GM19372 (cell line): ENCODE data around the gene ELP4.
A peak's percentile ranks its signal among the peaks of the same experiment; 100 is the strongest.
"Not testable (repeated sequence)": the region's sequence is repeated elsewhere in the genome, so short reads cannot be mapped to it uniquely, and the experiment has no call there.

Source experiments
- ATAC-seq: cut with Tn5 transposase; IDR thresholded peaks from one replicate; pipeline ENCODE4 v1.9.1; 2021; ENCODE audit warnings: mild to moderate bottlenecking, low read depth, moderate library complexity; ENCODE audit not compliant: unreplicated experiment

ELP4 gene

DNA sequence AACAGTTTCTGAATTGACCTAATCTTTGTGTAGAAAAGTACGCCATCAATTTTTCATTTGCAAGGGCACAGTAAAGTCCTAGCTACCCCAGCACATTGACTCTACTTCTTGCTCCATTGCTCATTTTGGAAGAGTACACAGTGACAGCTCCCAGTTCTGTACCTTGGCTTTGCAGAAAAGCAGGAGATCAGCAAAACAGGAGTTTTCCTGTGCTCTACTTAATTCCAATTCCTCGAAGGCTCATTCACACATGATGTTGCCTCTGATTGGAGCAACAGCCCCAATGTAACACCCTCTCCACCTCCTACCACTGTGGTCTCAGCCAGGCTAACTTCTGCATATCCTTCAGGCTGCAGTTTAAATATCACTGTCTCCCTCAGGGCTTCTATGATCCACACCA, 182.9 kb downstream of the ELP4 start:
- no peak for ATAC-seq

DNA sequence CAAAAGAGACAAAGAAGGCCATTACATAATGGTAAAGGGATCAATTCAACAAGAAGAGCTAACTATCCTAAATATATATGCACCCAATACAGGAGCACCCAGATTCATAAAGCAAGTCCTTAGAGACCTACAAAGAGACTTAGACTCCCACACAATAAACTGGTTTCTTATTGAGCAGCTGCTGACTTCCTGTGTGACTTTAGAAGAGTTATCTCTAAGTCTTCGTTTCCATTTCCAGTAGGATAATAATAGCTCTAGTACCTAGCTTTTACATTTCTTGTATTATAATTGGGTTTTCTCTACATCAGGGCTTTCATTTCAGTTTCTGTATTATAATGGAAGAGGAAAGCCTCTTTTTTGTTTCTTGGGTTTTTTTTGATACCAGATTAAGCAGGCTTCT, 187.5 kb downstream of the ELP4 start:
- ATAC-seq, result peak; percentile 98

DNA sequence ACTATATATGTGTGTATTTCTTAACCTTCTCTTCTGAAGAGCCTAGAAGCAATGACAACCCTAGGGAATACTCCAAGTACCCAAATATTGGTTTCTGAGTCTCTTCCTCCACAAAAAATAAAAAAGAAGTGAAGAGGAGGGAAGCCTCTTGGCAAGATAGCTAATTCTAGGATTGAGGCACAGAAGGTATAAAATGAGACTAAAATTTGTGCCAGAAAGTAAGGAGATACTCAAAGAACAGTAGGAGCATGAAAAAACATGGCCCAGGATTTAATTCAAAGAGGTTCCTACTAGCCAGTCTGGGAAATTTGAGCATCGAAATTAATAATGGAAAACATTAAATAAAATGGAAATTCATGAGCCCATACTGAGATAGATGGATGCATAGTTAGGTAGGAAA, 189.5 kb downstream of the ELP4 start:
- no peak for ATAC-seq

DNA sequence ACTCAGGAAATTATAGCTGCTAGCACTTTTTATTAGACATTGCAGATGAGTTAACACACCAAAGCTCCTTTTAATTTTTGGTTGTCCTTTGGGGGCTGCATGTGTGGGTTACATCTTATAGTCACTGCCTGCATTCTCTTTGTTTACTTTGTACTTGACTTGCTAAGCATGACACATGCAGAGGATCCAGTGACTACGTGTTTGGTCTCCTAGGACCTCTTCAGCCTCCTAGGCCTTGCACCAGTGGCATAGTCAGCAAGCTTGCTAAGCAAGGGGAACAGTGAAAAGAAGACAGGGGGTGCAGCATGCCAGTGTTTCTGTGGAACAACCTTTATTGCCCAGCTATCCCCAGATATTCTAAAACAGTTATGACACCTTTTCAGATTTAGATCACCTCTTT, 193.4 kb downstream of the ELP4 start:
- ATAC-seq, result no peak

DNA sequence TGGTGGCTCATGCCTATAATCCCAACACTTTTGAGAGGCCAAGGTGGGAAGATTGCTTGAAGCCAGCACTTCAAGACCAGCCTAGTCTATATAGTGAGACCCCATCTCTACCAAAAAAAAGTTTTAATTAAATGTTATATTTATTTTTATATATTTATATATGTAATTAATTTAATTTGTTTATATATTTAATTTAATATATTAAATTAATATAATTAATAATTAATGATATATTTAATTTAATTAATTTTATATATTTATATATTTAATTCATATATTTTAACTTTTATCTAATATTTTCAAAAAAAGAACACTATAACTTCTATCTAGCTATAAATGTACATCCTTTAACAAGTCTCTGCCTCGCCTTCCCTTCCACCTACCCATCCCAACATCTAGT, 196.8 kb downstream of the ELP4 start:
- ATAC-seq, result no peak

DNA sequence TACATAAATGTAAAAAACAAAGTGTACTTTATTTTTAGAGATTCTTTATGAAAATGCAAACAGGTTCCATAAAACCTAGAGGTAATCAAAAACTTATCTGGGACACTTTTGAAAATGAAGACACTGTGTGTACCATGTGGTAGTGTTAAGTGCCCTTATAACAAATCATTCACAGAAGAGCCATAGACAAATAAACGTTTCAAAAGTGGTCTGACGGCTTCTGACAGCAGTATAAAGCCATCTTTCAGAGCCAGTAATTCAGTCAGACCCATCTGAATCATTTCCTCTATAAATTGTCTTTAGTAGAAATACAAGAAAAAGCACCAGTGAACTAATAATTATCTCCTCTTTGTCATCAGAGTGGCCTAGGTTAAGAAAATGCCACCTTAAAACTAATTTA, 201.6 kb downstream of the ELP4 start:
- ATAC-seq, result no peak

DNA sequence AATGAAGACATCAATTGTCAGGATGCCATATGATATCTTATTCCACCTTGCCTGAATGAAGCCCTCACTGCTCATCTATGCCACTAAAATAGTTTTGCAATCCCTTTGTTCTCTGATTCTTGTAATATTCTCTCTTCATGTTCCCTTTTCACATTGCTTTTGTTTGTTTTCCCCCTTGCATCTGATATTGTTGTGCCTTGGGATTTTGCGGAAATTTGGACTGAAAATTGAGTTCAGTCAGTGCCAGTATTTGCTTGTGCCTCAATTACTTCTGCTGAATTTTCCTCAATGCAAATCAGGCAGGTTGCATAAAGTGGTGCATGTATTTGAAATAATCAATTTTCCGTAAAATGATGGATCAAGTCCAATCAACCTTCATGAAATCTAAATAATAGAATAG, 203.3 kb downstream of the ELP4 start:
- ATAC-seq, result no peak

DNA sequence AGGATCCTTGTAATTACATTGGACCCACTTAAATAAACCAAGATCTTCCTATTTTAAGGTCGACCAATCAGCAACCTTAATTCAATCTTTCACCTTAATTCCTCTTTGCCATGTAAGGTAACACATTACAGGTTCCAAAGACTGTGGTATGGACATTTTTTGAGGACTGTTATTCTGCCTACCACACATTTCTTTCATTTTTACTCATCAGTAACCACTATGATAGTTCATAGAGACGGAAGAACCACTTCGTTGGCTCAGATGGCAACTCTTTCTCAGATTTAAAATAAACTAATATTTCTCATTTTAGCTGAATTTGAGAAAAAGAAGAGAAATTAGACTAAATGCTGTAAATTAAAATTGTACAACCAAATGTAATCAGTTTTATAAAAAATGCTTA, 205.3 kb downstream of the ELP4 start:
- ATAC-seq, result no peak

DNA sequence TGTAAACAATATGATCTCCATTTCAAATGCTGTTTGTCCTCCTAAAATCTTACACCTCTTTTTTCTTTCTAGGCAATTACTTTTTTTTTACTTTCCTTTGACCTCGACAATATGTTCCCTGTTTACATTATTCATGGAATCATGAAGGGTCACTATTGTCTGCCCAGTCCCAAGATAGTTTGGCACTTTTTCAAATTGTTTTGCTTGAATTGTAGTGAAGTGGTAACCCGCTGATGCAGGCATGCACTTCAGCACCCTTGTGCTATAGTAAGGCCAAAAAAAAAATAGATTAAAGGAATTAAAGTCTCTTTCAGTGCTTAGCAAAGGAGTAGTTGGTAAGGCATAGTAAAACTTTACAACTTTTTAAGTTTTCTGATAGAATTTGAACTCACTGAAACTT, 210.7 kb downstream of the ELP4 start:
- no peak for ATAC-seq

DNA sequence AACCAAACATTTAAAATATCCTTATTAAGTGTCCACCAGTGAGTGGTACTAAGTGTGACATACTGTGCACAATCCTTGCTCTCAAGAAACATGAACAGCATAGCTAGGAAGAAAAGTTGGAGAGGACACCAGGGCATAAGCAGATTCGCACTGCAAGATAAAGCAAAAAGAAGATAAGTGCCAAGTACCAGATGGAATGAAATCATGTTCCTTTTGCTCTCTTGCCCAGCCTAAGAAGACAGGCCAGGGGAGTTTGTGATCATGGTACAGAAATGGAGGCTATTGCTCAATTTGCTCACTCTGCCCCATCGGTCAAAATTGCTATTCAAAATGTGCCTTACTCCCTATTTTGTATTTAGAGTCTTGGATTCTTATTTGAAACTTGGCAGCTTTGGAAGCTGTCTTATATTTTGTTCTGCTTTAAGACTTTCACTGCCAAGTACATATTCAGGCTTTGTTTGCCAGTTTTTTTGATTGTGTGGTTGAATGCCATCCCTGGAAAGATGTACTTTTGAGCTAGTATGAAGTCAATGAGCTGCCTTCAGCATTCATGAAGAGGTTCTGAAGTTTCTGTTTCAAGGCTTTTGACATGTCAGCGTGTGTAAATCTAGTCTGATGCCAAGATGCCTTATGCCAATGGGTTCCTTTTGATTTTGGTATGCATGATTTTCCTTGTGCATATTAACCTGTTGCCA, 211.3 kb downstream of the ELP4 start:
- no peak for ATAC-seq

DNA sequence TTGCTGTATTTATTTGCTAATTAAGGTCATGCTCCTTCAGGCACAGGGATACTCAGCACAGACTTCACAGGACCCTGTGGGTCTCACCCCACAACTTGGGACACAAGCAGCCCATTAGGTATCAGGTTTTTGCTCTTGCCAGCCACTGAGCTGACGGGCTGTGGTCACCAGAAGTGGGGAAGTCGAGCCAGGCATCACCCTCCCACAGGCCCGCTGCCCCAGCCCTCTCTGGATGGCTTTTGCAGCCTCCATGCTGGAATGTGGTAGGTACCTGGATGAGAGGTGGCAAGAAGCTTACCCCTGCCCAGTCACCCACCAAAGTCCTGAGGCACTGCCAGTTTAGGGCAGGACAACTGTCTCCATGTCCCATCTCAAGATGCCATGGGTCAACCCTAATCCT, 213.2 kb downstream of the ELP4 start:
- ATAC-seq, result no peak

DNA sequence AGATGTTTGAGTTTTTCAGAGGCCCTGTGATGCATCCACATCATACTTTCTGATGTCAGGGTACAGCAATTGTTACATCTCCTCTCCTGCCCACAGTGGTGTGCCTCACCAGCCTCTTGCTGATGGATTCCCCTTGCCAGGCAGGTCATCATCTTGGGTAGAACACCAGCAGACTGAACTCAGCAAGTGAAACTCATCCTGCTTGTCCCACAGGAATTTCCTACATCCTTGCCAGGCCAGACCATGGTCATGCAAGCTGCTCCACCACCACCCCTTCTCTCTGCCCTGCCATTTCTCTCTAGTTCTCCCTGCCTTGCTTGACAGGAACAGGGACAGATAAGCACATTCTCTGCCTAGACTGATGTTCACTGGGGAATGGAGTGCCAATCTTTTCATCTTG, 215.6 kb downstream of the ELP4 start:
- ATAC-seq, result no peak

DNA sequence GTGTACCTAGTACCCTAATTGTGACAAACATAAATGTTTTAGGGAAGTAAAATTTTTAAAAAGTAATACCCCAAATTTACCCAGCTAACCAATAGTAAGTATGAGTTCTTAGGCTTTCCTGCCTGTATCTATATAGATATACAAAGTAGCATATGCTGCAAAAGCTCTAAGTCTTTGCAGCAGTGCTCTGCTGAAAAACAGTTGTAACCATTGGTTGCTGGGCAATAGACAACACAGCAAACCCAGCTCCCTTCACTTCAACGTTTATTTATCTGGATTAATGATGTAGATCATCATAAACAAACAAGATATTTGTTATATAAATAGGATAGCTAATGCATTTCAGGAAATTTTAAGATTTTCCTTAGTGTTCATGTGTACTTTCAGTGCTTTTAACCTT, 218.9 kb downstream of the ELP4 start:
- no peak for ATAC-seq

DNA sequence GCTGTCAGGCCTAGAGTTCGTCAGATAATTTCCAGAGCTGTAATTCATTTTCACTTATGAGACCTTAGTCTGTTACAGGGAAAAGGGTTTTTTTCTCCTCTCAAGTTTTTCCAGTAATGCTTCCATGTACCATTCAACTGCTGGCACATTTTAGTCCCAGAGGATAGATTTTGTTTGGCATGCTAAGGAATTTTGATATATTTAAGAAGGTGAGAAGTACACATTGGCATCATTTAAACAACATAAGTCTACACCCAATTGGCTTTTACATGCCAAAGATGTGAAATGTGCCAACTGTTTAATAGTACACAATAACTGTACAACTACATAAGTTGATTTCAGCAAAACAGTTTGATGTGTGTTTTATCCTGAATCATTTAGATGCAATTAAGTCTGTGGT, 230.6 kb downstream of the ELP4 start:
- ATAC-seq, result no peak

DNA sequence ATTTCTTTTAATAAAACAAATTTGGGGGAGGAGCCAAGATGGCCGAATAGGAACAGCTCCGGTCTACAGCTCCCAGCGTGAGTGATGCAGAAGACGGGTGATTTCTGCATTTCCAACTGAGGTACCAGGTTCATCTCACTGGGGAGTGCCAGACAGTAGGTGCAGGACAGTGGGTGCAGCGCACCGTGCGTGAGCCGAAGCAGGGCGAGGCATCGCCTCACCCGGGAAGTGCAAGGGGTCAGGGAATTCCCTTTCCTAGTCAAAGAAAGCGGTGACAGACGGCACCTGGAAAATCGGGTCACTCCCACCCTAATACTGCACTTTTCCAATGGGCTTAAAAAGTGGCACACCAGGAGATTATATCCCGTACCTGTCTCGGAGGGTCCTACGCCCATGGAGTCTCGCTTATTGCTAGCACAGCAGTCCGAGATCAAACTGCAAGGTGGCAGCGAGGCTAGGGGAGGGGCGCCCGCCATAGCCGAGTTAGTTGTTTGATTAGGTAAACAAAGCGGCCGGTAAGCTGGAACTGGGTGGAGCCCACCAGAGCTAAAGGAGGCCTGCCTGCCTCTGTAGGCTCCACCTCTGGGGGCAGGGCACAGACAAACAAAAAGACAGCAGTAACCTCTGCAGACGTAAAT, 231.3 kb downstream of the ELP4 start:
- ATAC-seq, result not testable (repeated sequence)

DNA sequence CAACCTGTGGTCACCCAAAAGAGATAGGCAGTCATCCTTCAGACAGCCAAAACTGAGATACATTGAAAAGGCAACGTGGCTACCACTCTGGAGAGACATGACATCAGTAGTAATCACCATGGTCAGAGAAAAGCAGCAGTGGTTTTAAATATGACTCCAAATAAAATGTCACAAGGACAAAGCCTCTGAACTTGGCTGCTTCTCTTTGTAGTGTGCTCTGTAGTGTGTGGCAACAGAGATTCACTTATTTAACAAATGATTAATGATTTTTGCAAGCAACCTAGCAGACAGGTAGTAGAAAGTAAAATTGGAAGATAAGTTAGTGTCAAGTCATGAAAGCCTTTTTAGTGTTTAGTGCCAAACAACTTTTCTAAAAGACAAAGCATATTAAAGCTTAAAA, 238.0 kb downstream of the ELP4 start:
- no peak for ATAC-seq

DNA sequence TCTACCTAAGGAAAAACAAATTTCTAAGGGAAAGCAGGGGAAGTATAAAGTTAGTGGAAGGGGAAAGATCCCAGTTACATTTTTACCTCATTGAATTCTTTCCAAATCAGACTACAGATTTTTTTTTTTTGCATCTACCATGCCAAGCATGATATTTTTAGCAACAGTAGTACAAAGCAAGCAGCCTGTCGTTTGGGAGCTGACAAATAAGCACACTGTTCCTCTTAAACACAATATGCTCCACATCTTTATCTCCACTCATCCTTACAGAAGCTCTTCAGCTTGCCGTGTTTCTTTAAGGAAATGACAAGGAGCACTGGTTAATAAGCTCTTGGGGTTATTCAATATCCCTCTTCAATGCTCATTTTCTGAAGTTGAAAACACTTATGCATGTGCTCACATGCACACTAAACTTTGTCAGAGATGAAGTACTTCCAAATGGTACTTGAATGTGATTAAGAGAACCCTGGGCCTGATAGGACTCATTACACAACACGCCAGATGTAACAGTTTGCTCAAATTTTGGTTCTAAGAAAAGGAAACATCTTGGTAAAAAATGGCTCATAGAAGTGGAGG, 247.8 kb downstream of the ELP4 start:
- ATAC-seq, result no peak

DNA sequence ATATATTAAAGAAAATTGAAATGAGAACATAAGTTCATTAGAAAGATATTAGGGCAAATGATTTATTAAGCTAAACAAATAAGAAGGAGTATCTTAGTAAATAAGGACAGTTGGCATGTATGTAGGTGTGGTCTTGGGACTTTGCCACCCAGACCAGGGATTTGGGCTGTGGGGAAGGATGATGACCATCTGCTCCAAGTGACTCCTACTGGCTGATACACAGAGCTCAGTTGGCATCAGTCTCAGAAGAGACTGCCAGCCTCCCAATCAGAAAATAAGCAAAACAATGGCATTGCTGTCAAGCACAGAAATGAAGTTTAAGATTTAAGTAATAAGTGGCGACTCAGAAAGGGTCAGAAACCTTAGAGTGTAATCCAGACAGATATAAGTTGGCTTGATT, 252.1 kb downstream of the ELP4 start:
- ATAC-seq, result no peak

DNA sequence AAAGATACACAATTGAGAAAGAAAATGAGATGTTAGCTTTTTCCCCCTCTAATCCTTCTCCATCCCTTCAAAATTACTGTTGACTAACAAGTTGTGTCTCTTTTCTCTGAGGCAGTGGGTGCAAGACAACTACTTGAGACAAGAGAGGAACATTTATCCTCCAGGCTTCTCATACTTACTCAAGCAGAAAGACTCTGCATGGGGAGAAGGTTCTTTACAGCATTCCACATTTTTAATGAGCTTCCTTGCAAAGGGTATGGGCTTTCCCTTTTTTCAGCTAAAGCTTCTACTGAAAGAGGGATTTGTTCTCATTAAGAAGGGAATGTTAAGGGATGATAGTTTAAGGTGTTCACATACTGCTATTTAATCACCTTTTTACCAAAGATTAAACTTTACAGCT, 253.7 kb downstream of the ELP4 start:
- ATAC-seq, result no peak

DNA sequence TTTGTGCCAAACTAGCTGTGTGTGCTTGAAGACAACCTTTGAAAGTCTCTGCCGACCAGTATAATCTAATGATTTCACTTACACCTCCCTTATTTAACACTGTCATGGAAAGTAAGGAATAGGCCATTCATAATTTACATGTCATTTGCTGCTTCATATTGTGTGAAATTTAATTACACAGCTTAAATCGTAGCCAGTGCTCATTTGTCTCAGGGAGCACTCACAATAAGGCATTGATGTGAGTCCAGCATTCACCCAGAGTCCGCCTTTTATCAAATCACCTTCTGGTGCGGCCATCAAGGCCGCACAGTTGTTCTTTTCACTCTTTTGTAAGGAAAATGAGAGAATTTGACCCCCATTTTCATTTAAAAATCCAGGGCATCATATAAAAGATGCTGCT, 254.7 kb downstream of the ELP4 start:
- no peak for ATAC-seq

DNA sequence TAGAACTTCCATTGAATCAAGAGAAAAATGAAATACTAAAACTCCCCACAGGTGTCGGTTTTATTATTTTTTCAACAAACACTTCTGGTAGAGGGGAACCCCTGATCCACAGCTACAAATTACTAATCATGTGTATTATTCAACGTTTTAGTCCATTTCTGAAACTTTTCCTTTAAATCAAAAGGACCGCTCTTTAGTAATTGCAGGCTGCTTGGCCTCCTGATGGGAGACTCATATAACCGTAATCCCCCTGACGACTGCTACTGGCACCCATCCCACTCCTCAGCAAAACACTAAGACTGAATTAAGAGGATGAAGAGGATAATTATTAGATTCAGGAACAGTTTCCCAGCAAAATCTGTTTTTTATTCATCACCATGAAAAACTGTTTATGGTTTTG, 255.2 kb downstream of the ELP4 start:
- no peak for ATAC-seq

DNA sequence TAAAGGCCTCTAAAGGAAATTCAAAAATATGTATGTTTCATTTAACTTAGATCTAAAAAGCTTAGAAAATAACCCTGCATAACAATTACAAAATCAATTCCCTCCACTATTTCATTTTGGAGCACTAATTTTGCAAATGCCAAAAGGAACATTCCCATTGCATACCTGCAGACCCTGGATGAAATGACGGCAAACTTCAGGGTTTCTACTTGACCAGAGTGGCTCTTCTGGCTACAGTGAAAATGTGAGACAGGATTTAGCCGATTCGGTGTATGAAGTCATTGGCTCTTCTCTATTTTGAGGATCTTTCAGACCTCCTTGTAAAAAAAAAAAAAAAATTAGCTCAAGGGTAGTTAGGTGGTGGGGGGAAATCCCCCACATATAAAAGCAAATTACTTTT, 257.5 kb downstream of the ELP4 start:
- no peak for ATAC-seq
